Keratinocyte (primary cell): Measurements from ENCODE around the gene P4HB. TPM values are rescaled to one million over a fixed set of nuclear protein-coding genes. Genes with fewer than 3 reads are reported as not detected.
A peak's percentile ranks its signal among the peaks of the same experiment; 100 is the strongest.

ENCODE experiments used
- DNase-seq: peaks from one replicate; pipeline ENCODE4 v3.0.0-alpha.2; 2011; ENCODE audit warnings: low read depth, missing footprints, low spot score
- FAIRE-seq: peaks from 2 replicates; lab custom pipeline; 2011; peaks lifted over from hg19 to GRCh38; lab: Jason Lieb, UNC
- H2AFZ ChIP-seq: 2 replicates; pipeline ENCODE4 v1.6.0; 2012; ENCODE audit warnings: low read length, control low read depth, inconsistent platforms; ENCODE audit not compliant: control insufficient read depth
- H3K27ac ChIP-seq: 2 replicates; pipeline ENCODE4 v1.5.1; 2011; ENCODE audit warnings: low read length; ENCODE audit not compliant: control insufficient read depth, insufficient read depth
- H3K27me3 ChIP-seq: 3 replicates; pipeline ENCODE4 v1.6.0; 2011; ENCODE audit warnings: low read length; ENCODE audit not compliant: control insufficient read depth, insufficient read depth; ENCODE audit errors: extremely low read depth
- H3K36me3 ChIP-seq, 2 experiments: 2 replicates in 1 of 2; 3 replicates in 1 of 2; pipeline ENCODE4 v1.5.1; 2011; ENCODE audit warnings: low read length in 2 of 2, mild to moderate bottlenecking in 1 of 2; ENCODE audit not compliant: control insufficient read depth in 2 of 2, insufficient read depth in 2 of 2; ENCODE audit errors: extremely low read depth in 1 of 2
- H3K4me1 ChIP-seq: 3 replicates; pipeline ENCODE4 v1.5.1; 2011; ENCODE audit warnings: low read length; ENCODE audit not compliant: control insufficient read depth, insufficient read depth; ENCODE audit errors: extremely low read depth
- H3K4me2 ChIP-seq: 3 replicates; pipeline ENCODE4 v1.6.0; 2011; ENCODE audit warnings: low read depth, low read length; ENCODE audit not compliant: control insufficient read depth, insufficient read depth; ENCODE audit errors: extremely low read depth
- H3K4me3 ChIP-seq, 3 experiments: fragments of 200-600 bp in 1 of 3; sonication (generic) in 1 of 3; 2 replicates in 2 of 3; 3 replicates in 1 of 3; pipeline ENCODE4 v1.5.1; 2011 to 2016; ENCODE audit warnings: low read length in 3 of 3, mild to moderate bottlenecking in 3 of 3, control low read depth in 2 of 3, inconsistent platforms in 1 of 3, low read depth in 1 of 3, mixed read lengths in 1 of 3, mixed run types in 1 of 3, moderate library complexity in 1 of 3; ENCODE audit not compliant: control insufficient read depth in 2 of 3, insufficient read depth in 2 of 3; ENCODE audit errors: extremely low read depth in 1 of 3
- H3K79me2 ChIP-seq: 2 replicates; pipeline ENCODE4 v1.6.0; 2012; ENCODE audit warnings: low read length; ENCODE audit not compliant: control insufficient read depth, insufficient read depth
- H3K9ac ChIP-seq: 3 replicates; pipeline ENCODE4 v1.6.0; 2011; ENCODE audit warnings: low read length; ENCODE audit not compliant: control insufficient read depth, insufficient read depth; ENCODE audit errors: extremely low read depth
- H3K9me1 ChIP-seq: 3 replicates; pipeline ENCODE4 v1.6.0; 2011; ENCODE audit warnings: low read length; ENCODE audit not compliant: control insufficient read depth, insufficient read depth; ENCODE audit errors: extremely low read depth
- H3K9me3 ChIP-seq: 2 replicates; pipeline ENCODE4 v1.5.1; 2012; ENCODE audit warnings: low read depth, low read length; ENCODE audit not compliant: control insufficient read depth
- H4K20me1 ChIP-seq: 3 replicates; pipeline ENCODE4 v1.6.0; 2011; ENCODE audit warnings: low read length; ENCODE audit not compliant: control insufficient read depth, insufficient read depth; ENCODE audit errors: extremely low read depth
- EZH2 ChIP-seq: IDR thresholded peaks from one replicate; pipeline ENCODE4 v1.6.1; 2012; ENCODE audit warnings: inconsistent platforms, mild to moderate bottlenecking, low read length, moderate library complexity
- dilution Hi-C: fragments of 300-500 bp; cut with MboI; formaldehyde crosslinking; loops from one replicate; pipeline ENCODE4 v1.7.0; 2020; ENCODE audit warnings: low sequenced_read_pairs; ENCODE audit not compliant: extremely low pct_ligation_motif_present
- polyA plus RNA-seq, 5 experiments: library from polyadenylated mRNA; depleted of rRNA in 3 of 5; stranded (reverse) in 3 of 5; stranded (forward) in 1 of 5; unstranded in 1 of 5; fragments of >200 nt; gene quantifications; 1 replicate in 1 of 5; 2 replicates in 3 of 5; 3 replicates in 1 of 5; pipeline versions ENCODE4 v1.2.1 to v1.2.3, GENCODE V29; 2011 to 2012; ENCODE audit warnings: missing spikeins in 2 of 5, low read depth in 1 of 5, low replicate concordance in 1 of 5
- TF ChIP-seq, protein P1 (sequence below), 3 experiments: IDR thresholded peaks in 1 of 3; conservative IDR thresholded peaks in 1 of 3; optimal IDR thresholded peaks in 1 of 3; 2 replicates in 2 of 3; 3 replicates in 1 of 3; pipeline versions ENCODE3 to v1.5.1; 2011; ENCODE audit warnings: low read length in 3 of 3, mild to moderate bottlenecking in 3 of 3, moderate library complexity in 2 of 3, control low read depth in 1 of 3, inconsistent platforms in 1 of 3; ENCODE audit not compliant: insufficient read depth in 2 of 3; ENCODE audit errors: extremely low read depth in 1 of 3

P4HB gene
- polyA plus RNA-seq, 1 donor (not counting 4 experiments of a cell fraction or from before 2014, with no cell fraction given): 149 TPM

- no peaks in the 10 kb centered on the region for H3K79me2 ChIP-seq
- no peaks in the 10 kb centered on the region for H3K27me3 ChIP-seq
- dilution Hi-C loops: no loop called here
- H3K4me3 ChIP-seq: no peak overlapping the region
- H3K9ac ChIP-seq: no peak overlapping the region
- H3K9me3 ChIP-seq: no peaks in the 10 kb centered on the region
- H2AFZ ChIP-seq: no peak overlapping the region
- H3K4me2 ChIP-seq: no peak overlapping the region
- H3K4me1 ChIP-seq: peaks cover 35% of the 10 kb centered on the region
- no peak for DNase-seq
- TF ChIP-seq, protein P1, sequence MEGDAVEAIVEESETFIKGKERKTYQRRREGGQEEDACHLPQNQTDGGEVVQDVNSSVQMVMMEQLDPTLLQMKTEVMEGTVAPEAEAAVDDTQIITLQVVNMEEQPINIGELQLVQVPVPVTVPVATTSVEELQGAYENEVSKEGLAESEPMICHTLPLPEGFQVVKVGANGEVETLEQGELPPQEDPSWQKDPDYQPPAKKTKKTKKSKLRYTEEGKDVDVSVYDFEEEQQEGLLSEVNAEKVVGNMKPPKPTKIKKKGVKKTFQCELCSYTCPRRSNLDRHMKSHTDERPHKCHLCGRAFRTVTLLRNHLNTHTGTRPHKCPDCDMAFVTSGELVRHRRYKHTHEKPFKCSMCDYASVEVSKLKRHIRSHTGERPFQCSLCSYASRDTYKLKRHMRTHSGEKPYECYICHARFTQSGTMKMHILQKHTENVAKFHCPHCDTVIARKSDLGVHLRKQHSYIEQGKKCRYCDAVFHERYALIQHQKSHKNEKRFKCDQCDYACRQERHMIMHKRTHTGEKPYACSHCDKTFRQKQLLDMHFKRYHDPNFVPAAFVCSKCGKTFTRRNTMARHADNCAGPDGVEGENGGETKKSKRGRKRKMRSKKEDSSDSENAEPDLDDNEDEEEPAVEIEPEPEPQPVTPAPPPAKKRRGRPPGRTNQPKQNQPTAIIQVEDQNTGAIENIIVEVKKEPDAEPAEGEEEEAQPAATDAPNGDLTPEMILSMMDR (optimal IDR thresholded peaks at IDR 0.05 in 1 of 3, IDR thresholded peaks at IDR 0.05 in 1 of 3, conservative IDR thresholded peaks at IDR 0.05 in 1 of 3; ENCODE audit: extremely low read depth in 1 of 3, insufficient read depth in 2 of 3, low read length in 3 of 3): no peak
- TF ChIP-seq EZH2: no peak
- H4K20me1 ChIP-seq: peaks cover 14% of the 10 kb centered on the region
- FAIRE-seq: no peak
- no peak overlapping the region for H3K27ac ChIP-seq
- H3K36me3 ChIP-seq: peaks cover 17 to 36% of the 10 kb centered on the region in 2 experiments
- H3K9me1 ChIP-seq: no peaks in the 10 kb centered on the region
Measured at GRCh38 chr17:81899514-81900166, 39.3 kb upstream of the P4HB start.

DNA sequence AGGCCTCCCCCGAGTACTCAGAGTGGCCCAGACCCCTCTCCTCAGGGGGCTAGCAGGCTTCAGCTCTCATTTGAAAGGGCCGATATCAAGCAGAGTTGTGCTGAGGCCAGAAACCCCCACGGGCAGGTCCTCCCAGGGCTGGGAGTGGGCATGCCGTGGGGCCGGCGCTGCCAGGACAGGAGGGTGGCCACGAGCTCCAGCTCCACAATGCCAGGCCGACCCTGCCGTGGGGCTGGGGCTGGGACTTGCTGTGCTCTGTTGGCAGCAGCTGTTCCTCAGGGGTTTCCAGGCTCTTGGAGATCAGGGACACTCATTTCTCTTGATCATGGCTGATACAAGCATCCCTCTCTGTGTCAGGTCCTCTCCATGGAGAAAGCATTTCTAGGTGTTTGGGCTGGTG is 38.5 kb upstream of the P4HB start:
- H3K27me3 ChIP-seq: no peaks in the 10 kb centered on the region
- no peak for DNase-seq
- H3K9me3 ChIP-seq: no peaks in the 10 kb centered on the region
- peaks cover 3% of the 10 kb centered on the region for H3K79me2 ChIP-seq
- peaks cover 16 to 36% of the 10 kb centered on the region in 2 experiments for H3K36me3 ChIP-seq
- peak overlapping the region; percentile 36 for H3K9ac ChIP-seq
- H2AFZ ChIP-seq: no peak overlapping the region
- no peaks in the 10 kb centered on the region for H3K9me1 ChIP-seq
- TF ChIP-seq, protein P1 (optimal IDR thresholded peaks at IDR 0.05 in 1 of 3, IDR thresholded peaks at IDR 0.05 in 1 of 3, conservative IDR thresholded peaks at IDR 0.05 in 1 of 3; ENCODE audit: extremely low read depth in 1 of 3, insufficient read depth in 2 of 3, low read length in 3 of 3): no peak
- TF ChIP-seq EZH2: no peak
- H3K4me3 ChIP-seq: no peak overlapping the region
- peaks cover 14% of the 10 kb centered on the region for H4K20me1 ChIP-seq
- H3K4me2 ChIP-seq: peak overlapping the region; percentile 31
- dilution Hi-C loops: no loop called here
- H3K27ac ChIP-seq: peak overlapping the region; percentile 65
- peaks cover 35% of the 10 kb centered on the region for H3K4me1 ChIP-seq
- no peak for FAIRE-seq
